NOMO-1 treated with dmso at 0.1 percent for 144 hours (cell line): ENCODE measurements around the gene STRN4.
"Not testable (repeated sequence)": the region's sequence is repeated elsewhere in the genome, so short reads cannot be mapped to it uniquely, and the experiment has no call there.

Experiments used
- DNase-seq: peaks from one replicate; lab custom pipeline; 2025; ENCODE audit not compliant: unreplicated experiment; lab: John Stamatoyannopoulos, UW

STRN4 gene

GRCh38 chr19:46773018-46773399 lies 26.8 kb upstream of the STRN4 start:
- no peak for DNase-seq

GRCh38 chr19:46772170-46773017 lies 26.1 kb upstream of the STRN4 start:
- no peak for DNase-seq

GRCh38 chr19:46768746-46769145 lies 22.5 kb upstream of the STRN4 start:
- DNase-seq, result not testable (repeated sequence)

GRCh38 chr19:46766569-46767317 lies 20.5 kb upstream of the STRN4 start:
- DNase-seq, result no peak

- no peak for DNase-seq
These were observed 18.6 kb upstream of the STRN4 start for GRCh38 chr19:46764817-46765291.

GRCh38 chr19:46762245-46762890 lies 16.1 kb upstream of the STRN4 start:
- DNase-seq, result no peak

GRCh38 chr19:46761418-46761831 lies 15.2 kb upstream of the STRN4 start:
- DNase-seq, result no peak

GRCh38 chr19:46760897-46761296 lies 14.6 kb upstream of the STRN4 start:
- not testable (repeated sequence) for DNase-seq

GRCh38 chr19:46760363-46760762 lies 14.1 kb upstream of the STRN4 start:
- DNase-seq, result no peak

- DNase-seq, result no peak
These were observed 13.6 kb upstream of the STRN4 start for GRCh38 chr19:46759817-46760333.

GRCh38 chr19:46759206-46759605 lies 13.0 kb upstream of the STRN4 start:
- DNase-seq, result no peak

GRCh38 chr19:46756544-46756888 lies 10.3 kb upstream of the STRN4 start:
- DNase-seq, result no peak

- no peak for DNase-seq
These were observed 9.7 kb upstream of the STRN4 start for GRCh38 chr19:46755853-46756543.

GRCh38 chr19:46755077-46755852 lies 9.0 kb upstream of the STRN4 start:
- no peak for DNase-seq

GRCh38 chr19:46753420-46754155 lies 7.3 kb upstream of the STRN4 start:
- peak; percentile 57 for DNase-seq

- DNase-seq, result no peak
These were observed 2.3 kb upstream of the STRN4 start for GRCh38 chr19:46748325-46749109.

GRCh38 chr19:46745521-46746280 lies 549 bp downstream of the STRN4 start, which contains the start of gene FKRP:
TSS of gene FKRP (plus strand) at chr19:46746057. CDS start at chr19:46755451, 9,394 bp downstream.
- DNase-seq, result no peak

GRCh38 chr19:46745030-46745429 lies 1.2 kb downstream of the STRN4 start:
- no peak for DNase-seq
